Measurements from ENCODE around the gene KDM1A.

GRCh38 chr1:23057301-23057700, 38.0 kb downstream of the KDM1A start:
- TF ChIP-seq SP2 (tag by site-specific recombination; IDR thresholded peaks at IDR 0.05) (no peak), CTCF (tag by site-specific recombination; IDR thresholded peaks at IDR 0.05) (no peak)

All from HEK293 (cell line).